Measurements from ENCODE around the gene ZBTB44.
A peak's percentile ranks its signal among the peaks of the same experiment; 100 is the strongest.

Gene ZBTB44

GRCh38 chr11:130189492-130190210 lies 125.1 kb downstream of the ZBTB44 start:
- H3K4me3 ChIP-seq (ENCODE audit: low read depth, low read length) = no peak overlapping the region
- DNase-seq (ENCODE audit: low read depth) = no peak
- TF ChIP-seq CTCF (IDR thresholded peaks at IDR 0.05; ENCODE audit: control insufficient read depth, extremely low read depth, insufficient read depth) = no peak

- H3K4me3 ChIP-seq (ENCODE audit: low read depth, low read length) = no peak overlapping the region
- no peak for TF ChIP-seq CTCF (IDR thresholded peaks at IDR 0.05; ENCODE audit: control insufficient read depth, extremely low read depth, insufficient read depth)
- no peak for DNase-seq (ENCODE audit: low read depth)
Measured at GRCh38 chr11:130188585-130189347, 126.0 kb downstream of the ZBTB44 start.

- no peak for DNase-seq (ENCODE audit: low read depth)
- H3K4me3 ChIP-seq (ENCODE audit: low read depth, low read length) = no peak overlapping the region
- TF ChIP-seq CTCF (IDR thresholded peaks at IDR 0.05; ENCODE audit: control insufficient read depth, extremely low read depth, insufficient read depth) = no peak
Measured at GRCh38 chr11:130188047-130188446, 126.7 kb downstream of the ZBTB44 start.

- H3K4me3 ChIP-seq (ENCODE audit: low read depth, low read length) = no peak overlapping the region
- no peak for TF ChIP-seq CTCF (IDR thresholded peaks at IDR 0.05; ENCODE audit: control insufficient read depth, extremely low read depth, insufficient read depth)
- DNase-seq (ENCODE audit: low read depth) = no peak
Measured at GRCh38 chr11:130187096-130187495, 127.6 kb downstream of the ZBTB44 start.

GRCh38 chr11:130183878-130184610 lies 130.7 kb downstream of the ZBTB44 start:
- H3K4me3 ChIP-seq (ENCODE audit: low read depth, low read length) = no peak overlapping the region
- TF ChIP-seq CTCF (IDR thresholded peaks at IDR 0.05; ENCODE audit: control insufficient read depth, extremely low read depth, insufficient read depth) = no peak
- DNase-seq (ENCODE audit: low read depth) = no peak

- no peak for TF ChIP-seq CTCF (IDR thresholded peaks at IDR 0.05; ENCODE audit: control insufficient read depth, extremely low read depth, insufficient read depth)
- peak; percentile 97 for DNase-seq (ENCODE audit: low read depth)
- H3K4me3 ChIP-seq (ENCODE audit: low read depth, low read length) = peak overlapping the region; percentile 37
Measured at GRCh38 chr11:130181295-130182272, 133.1 kb downstream of the ZBTB44 start.

Data from LNCaP clone FGC (cell line).